Measurements from ENCODE around the gene CDADC1.

DNA sequence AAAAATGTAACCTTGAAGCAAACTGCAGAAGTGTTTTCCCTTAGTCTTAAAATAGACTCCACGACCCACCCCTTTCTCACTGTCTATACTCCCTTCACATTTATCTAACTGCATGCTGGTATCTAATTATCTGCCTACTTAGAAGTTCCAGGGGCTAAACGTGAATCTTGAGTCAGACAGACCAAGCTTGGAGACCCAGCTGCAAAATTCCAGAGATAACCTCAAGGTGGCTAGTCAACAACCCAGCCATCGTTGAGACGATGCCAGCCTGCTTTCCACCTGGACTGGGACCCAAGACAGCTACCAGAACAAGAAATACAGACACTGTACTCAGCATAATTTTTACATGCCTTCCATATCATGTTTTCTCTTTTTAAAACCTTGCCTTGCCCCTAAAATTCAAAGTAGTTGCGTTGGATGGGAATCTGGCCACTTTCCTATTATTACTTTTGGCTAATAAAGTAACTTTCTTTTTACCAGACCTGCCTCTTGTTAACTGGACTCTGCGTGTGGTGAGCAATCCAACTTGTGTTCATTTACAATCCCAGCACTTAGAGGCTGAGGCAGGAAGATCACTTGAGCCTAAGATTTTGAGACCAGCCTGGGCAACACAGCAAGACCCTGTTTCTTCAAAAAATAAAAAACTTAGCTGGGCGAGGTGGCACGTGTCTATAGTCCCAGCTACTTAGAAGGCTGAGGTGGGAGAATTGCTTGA is 82.3 kb downstream of the CDADC1 start:
- TF ChIP-seq, protein P1, sequence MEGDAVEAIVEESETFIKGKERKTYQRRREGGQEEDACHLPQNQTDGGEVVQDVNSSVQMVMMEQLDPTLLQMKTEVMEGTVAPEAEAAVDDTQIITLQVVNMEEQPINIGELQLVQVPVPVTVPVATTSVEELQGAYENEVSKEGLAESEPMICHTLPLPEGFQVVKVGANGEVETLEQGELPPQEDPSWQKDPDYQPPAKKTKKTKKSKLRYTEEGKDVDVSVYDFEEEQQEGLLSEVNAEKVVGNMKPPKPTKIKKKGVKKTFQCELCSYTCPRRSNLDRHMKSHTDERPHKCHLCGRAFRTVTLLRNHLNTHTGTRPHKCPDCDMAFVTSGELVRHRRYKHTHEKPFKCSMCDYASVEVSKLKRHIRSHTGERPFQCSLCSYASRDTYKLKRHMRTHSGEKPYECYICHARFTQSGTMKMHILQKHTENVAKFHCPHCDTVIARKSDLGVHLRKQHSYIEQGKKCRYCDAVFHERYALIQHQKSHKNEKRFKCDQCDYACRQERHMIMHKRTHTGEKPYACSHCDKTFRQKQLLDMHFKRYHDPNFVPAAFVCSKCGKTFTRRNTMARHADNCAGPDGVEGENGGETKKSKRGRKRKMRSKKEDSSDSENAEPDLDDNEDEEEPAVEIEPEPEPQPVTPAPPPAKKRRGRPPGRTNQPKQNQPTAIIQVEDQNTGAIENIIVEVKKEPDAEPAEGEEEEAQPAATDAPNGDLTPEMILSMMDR (conservative IDR thresholded peaks at IDR 0.05) = no peak
- no peak for TF ChIP-seq ZFX (IDR thresholded peaks at IDR 0.05)
